ENCODE data around the gene SSUH2.

SSUH2 gene

GRCh38 chr3:8635125-8635524 lies 9.5 kb downstream of the SSUH2 start:
- no peak overlapping the region for H3K27ac ChIP-seq (ENCODE audit: low read length)
- no peaks in the 10 kb centered on the region for H3K9me3 ChIP-seq (ENCODE audit: control insufficient read depth, low read depth, low read length)
- no peak overlapping the region for H3K9ac ChIP-seq (ENCODE audit: low read length)
- no peaks in the 10 kb centered on the region for H3K27me3 ChIP-seq (ENCODE audit: control insufficient read depth, insufficient read depth, low read length)
- H3K4me3 ChIP-seq (ENCODE audit: low read length), result no peak overlapping the region
- no peaks in the 10 kb centered on the region for H3K4me1 ChIP-seq (ENCODE audit: control insufficient read depth, low read depth, low read length)
- no peaks in the 10 kb centered on the region for H3K36me3 ChIP-seq (ENCODE audit: control insufficient read depth, low read depth, low read length)

GRCh38 chr3:8632402-8633237 lies 12.0 kb downstream of the SSUH2 start:
- no peaks in the 10 kb centered on the region for H3K9me3 ChIP-seq (ENCODE audit: control insufficient read depth, low read depth, low read length)
- no peaks in the 10 kb centered on the region for H3K27me3 ChIP-seq (ENCODE audit: control insufficient read depth, insufficient read depth, low read length)
- no peak overlapping the region for H3K9ac ChIP-seq (ENCODE audit: low read length)
- H3K4me1 ChIP-seq (ENCODE audit: control insufficient read depth, low read depth, low read length), result no peaks in the 10 kb centered on the region
- H3K4me3 ChIP-seq (ENCODE audit: low read length), result no peak overlapping the region
- no peaks in the 10 kb centered on the region for H3K36me3 ChIP-seq (ENCODE audit: control insufficient read depth, low read depth, low read length)
- no peak overlapping the region for H3K27ac ChIP-seq (ENCODE audit: low read length)

- Histone ChIP-seq H3K27ac (ENCODE audit: low read length) (no peak overlapping the region), H3K27me3 (ENCODE audit: control insufficient read depth, insufficient read depth, low read length) (no peaks in the 10 kb centered on the region), H3K9ac (ENCODE audit: low read length) (no peak overlapping the region), H3K36me3 (ENCODE audit: control insufficient read depth, low read depth, low read length) (no peaks in the 10 kb centered on the region), H3K4me1 (ENCODE audit: control insufficient read depth, low read depth, low read length) (no peaks in the 10 kb centered on the region), H3K4me3 (ENCODE audit: low read length) (no peak overlapping the region), H3K9me3 (ENCODE audit: control insufficient read depth, low read depth, low read length) (no peaks in the 10 kb centered on the region)
These were observed 12.9 kb downstream of the SSUH2 start for GRCh38 chr3:8631661-8632060.

- H3K4me3 ChIP-seq (ENCODE audit: low read length), result no peak overlapping the region
These were observed 15.2 kb downstream of the SSUH2 start for GRCh38 chr3:8629151-8630021.

GRCh38 chr3:8627949-8628348 lies 16.6 kb downstream of the SSUH2 start:
- Histone ChIP-seq H3K27ac (ENCODE audit: low read length) (no peak overlapping the region), H3K4me1 (ENCODE audit: control insufficient read depth, low read depth, low read length) (no peaks in the 10 kb centered on the region), H3K27me3 (ENCODE audit: control insufficient read depth, insufficient read depth, low read length) (no peaks in the 10 kb centered on the region), H3K4me3 (ENCODE audit: low read length) (no peak overlapping the region), H3K9me3 (ENCODE audit: control insufficient read depth, low read depth, low read length) (no peaks in the 10 kb centered on the region), H3K9ac (ENCODE audit: low read length) (no peak overlapping the region), H3K36me3 (ENCODE audit: control insufficient read depth, low read depth, low read length) (no peaks in the 10 kb centered on the region)

More at GRCh38 chr3:8629151-8630021, 15.2 kb downstream of the SSUH2 start:
- Histone ChIP-seq H3K27ac (ENCODE audit: low read length) (no peak overlapping the region), H3K27me3 (ENCODE audit: control insufficient read depth, insufficient read depth, low read length) (no peaks in the 10 kb centered on the region), H3K9me3 (ENCODE audit: control insufficient read depth, low read depth, low read length) (no peaks in the 10 kb centered on the region), H3K9ac (ENCODE audit: low read length) (no peak overlapping the region), H3K4me1 (ENCODE audit: control insufficient read depth, low read depth, low read length) (no peaks in the 10 kb centered on the region), H3K36me3 (ENCODE audit: control insufficient read depth, low read depth, low read length) (no peaks in the 10 kb centered on the region)

GRCh38 chr3:8627201-8627940 lies 17.2 kb downstream of the SSUH2 start:
- Histone ChIP-seq H3K9ac (ENCODE audit: low read length) (no peak overlapping the region), H3K9me3 (ENCODE audit: control insufficient read depth, low read depth, low read length) (no peaks in the 10 kb centered on the region), H3K4me1 (ENCODE audit: control insufficient read depth, low read depth, low read length) (no peaks in the 10 kb centered on the region), H3K27me3 (ENCODE audit: control insufficient read depth, insufficient read depth, low read length) (no peaks in the 10 kb centered on the region), H3K4me3 (ENCODE audit: low read length) (no peak overlapping the region), H3K27ac (ENCODE audit: low read length) (no peak overlapping the region), H3K36me3 (ENCODE audit: control insufficient read depth, low read depth, low read length) (no peaks in the 10 kb centered on the region)

- Histone ChIP-seq H3K36me3 (ENCODE audit: control insufficient read depth, low read depth, low read length) (no peaks in the 10 kb centered on the region), H3K27ac (ENCODE audit: low read length) (no peak overlapping the region), H3K27me3 (ENCODE audit: control insufficient read depth, insufficient read depth, low read length) (no peaks in the 10 kb centered on the region), H3K4me1 (ENCODE audit: control insufficient read depth, low read depth, low read length) (no peaks in the 10 kb centered on the region), H3K9ac (ENCODE audit: low read length) (no peak overlapping the region), H3K9me3 (ENCODE audit: control insufficient read depth, low read depth, low read length) (no peaks in the 10 kb centered on the region), H3K4me3 (ENCODE audit: low read length) (no peak overlapping the region)
These were observed 18.6 kb downstream of the SSUH2 start for GRCh38 chr3:8625991-8626390.

- no peak overlapping the region for H3K9ac ChIP-seq (ENCODE audit: low read length)
- no peak overlapping the region for H3K4me3 ChIP-seq (ENCODE audit: low read length)
- no peaks in the 10 kb centered on the region for H3K9me3 ChIP-seq (ENCODE audit: control insufficient read depth, low read depth, low read length)
- H3K27me3 ChIP-seq (ENCODE audit: control insufficient read depth, insufficient read depth, low read length), result no peaks in the 10 kb centered on the region
- no peaks in the 10 kb centered on the region for H3K36me3 ChIP-seq (ENCODE audit: control insufficient read depth, low read depth, low read length)
- no peak overlapping the region for H3K27ac ChIP-seq (ENCODE audit: low read length)
- H3K4me1 ChIP-seq (ENCODE audit: control insufficient read depth, low read depth, low read length), result no peaks in the 10 kb centered on the region
These were observed 20.0 kb downstream of the SSUH2 start for GRCh38 chr3:8624612-8625011.

GRCh38 chr3:8623741-8624140 lies 20.9 kb downstream of the SSUH2 start:
- H3K27ac ChIP-seq (ENCODE audit: low read length), result no peak overlapping the region

GRCh38 chr3:8622873-8623691 lies 21.5 kb downstream of the SSUH2 start:
- H3K27ac ChIP-seq (ENCODE audit: low read length), result no peak overlapping the region
- H3K36me3 ChIP-seq (ENCODE audit: control insufficient read depth, low read depth, low read length), result no peaks in the 10 kb centered on the region
- H3K9me3 ChIP-seq (ENCODE audit: control insufficient read depth, low read depth, low read length), result no peaks in the 10 kb centered on the region
- H3K4me1 ChIP-seq (ENCODE audit: control insufficient read depth, low read depth, low read length), result no peaks in the 10 kb centered on the region
- no peak overlapping the region for H3K4me3 ChIP-seq (ENCODE audit: low read length)
- H3K27me3 ChIP-seq (ENCODE audit: control insufficient read depth, insufficient read depth, low read length), result no peaks in the 10 kb centered on the region
- no peak overlapping the region for H3K9ac ChIP-seq (ENCODE audit: low read length)

More at GRCh38 chr3:8623741-8624140, 20.9 kb downstream of the SSUH2 start:
- no peaks in the 10 kb centered on the region for H3K9me3 ChIP-seq (ENCODE audit: control insufficient read depth, low read depth, low read length)
- no peaks in the 10 kb centered on the region for H3K27me3 ChIP-seq (ENCODE audit: control insufficient read depth, insufficient read depth, low read length)
- H3K36me3 ChIP-seq (ENCODE audit: control insufficient read depth, low read depth, low read length), result no peaks in the 10 kb centered on the region
- H3K4me3 ChIP-seq (ENCODE audit: low read length), result no peak overlapping the region
- H3K9ac ChIP-seq (ENCODE audit: low read length), result no peak overlapping the region
- H3K4me1 ChIP-seq (ENCODE audit: control insufficient read depth, low read depth, low read length), result no peaks in the 10 kb centered on the region
